H1 (cell line): ENCODE measurements around the gene GSPT1. TPM values are rescaled to one million over a fixed set of nuclear protein-coding genes. Genes with fewer than 3 reads are reported as not detected.
A peak's percentile ranks its signal among the peaks of the same experiment; 100 is the strongest.

Experiments used
- BRCA1 ChIP-seq: IDR thresholded peaks from 2 replicates; pipeline ENCODE4 v1.6.1; 2012; ENCODE audit warnings: low read depth, low read length, improper control_type of control experiment
- CBX8 ChIP-seq: fragments of 300-800, 300-1000 bp; sonication (generic); IDR thresholded peaks from 2 replicates; pipeline ENCODE4 v1.7.1; 2016; ENCODE audit warnings: low read depth, low read length, borderline replicate concordance
- CEBPB ChIP-seq: IDR thresholded peaks from 2 replicates; pipeline ENCODE4 v1.6.1; 2012; ENCODE audit warnings: low read depth, low read length
- CHD1 ChIP-seq: IDR thresholded peaks from 2 replicates; pipeline ENCODE4 v1.6.1; 2012; ENCODE audit warnings: low read depth, low read length, improper control_type of control experiment
- CREB1 ChIP-seq: IDR thresholded peaks from 2 replicates; pipeline ENCODE4 v1.6.1; 2012; ENCODE audit warnings: inconsistent platforms
- CTBP2 ChIP-seq: IDR thresholded peaks from 2 replicates; pipeline ENCODE4 v1.7.0; 2011; ENCODE audit warnings: borderline replicate concordance, mild to moderate bottlenecking, moderate library complexity, mixed read lengths, low read length; ENCODE audit not compliant: insufficient read depth, insufficient read length
- E2F6 ChIP-seq: IDR thresholded peaks from 2 replicates; pipeline ENCODE4 v1.6.1; 2012; ENCODE audit warnings: inconsistent platforms
- EZH2 ChIP-seq: fragments of 200-600 bp; sonication (generic); IDR thresholded peaks from 2 replicates; pipeline ENCODE4 v1.7.1; 2012; ENCODE audit warnings: low read depth, mild to moderate bottlenecking, moderate library complexity, low read length, inconsistent platforms; ENCODE audit not compliant: severe bottlenecking
- FOSL1 ChIP-seq: IDR thresholded peaks from 2 replicates; pipeline ENCODE4 v1.6.1; 2011; ENCODE audit warnings: mild to moderate bottlenecking, low read depth, low read length, moderate library complexity; ENCODE audit not compliant: insufficient read depth
- GABPA ChIP-seq: IDR thresholded peaks from 2 replicates; pipeline ENCODE4 v1.6.1; 2011; ENCODE audit warnings: mild to moderate bottlenecking, low read length, moderate library complexity, borderline replicate concordance; ENCODE audit not compliant: insufficient read depth
- HDAC6 ChIP-seq: IDR thresholded peaks from one replicate; pipeline ENCODE4 v1.7.1; 2012; ENCODE audit warnings: low read depth, mild to moderate bottlenecking, inconsistent platforms, low read length, moderate library complexity
- NANOG ChIP-seq: IDR thresholded peaks from 2 replicates; pipeline ENCODE4 v1.6.1; 2011; ENCODE audit warnings: low read length, low read depth, mild to moderate bottlenecking, inconsistent platforms; ENCODE audit not compliant: insufficient read depth, poor library complexity, severe bottlenecking
- PHF8 ChIP-seq: fragments of 200-600 bp; sonication (generic); conservative IDR thresholded peaks from 2 replicates; pipeline ENCODE4 v1.7.1; 2012; ENCODE audit warnings: low read depth, mild to moderate bottlenecking, inconsistent platforms, low read length, moderate library complexity
- RAD21 ChIP-seq, 2 experiments: IDR thresholded peaks in 1 of 2; conservative IDR thresholded peaks in 1 of 2; 2 replicates each; pipeline ENCODE4 v1.6.1; 2011; ENCODE audit warnings: low read depth in 2 of 2, low read length in 2 of 2, improper control_type of control experiment in 1 of 2, inconsistent platforms in 1 of 2, mild to moderate bottlenecking in 1 of 2, moderate library complexity in 1 of 2
- RBBP5 ChIP-seq: IDR thresholded peaks from 2 replicates; pipeline ENCODE4 v1.7.1; 2012; ENCODE audit warnings: low read depth, mild to moderate bottlenecking, inconsistent platforms, low read length, moderate library complexity, borderline replicate concordance
- RFX5 ChIP-seq: IDR thresholded peaks from 2 replicates; pipeline ENCODE4 v1.6.1; 2011; ENCODE audit warnings: low read depth, low read length, improper control_type of control experiment, borderline replicate concordance
- RXRA ChIP-seq: IDR thresholded peaks from 2 replicates; pipeline ENCODE4 v1.6.1; 2011; ENCODE audit warnings: low read depth, mild to moderate bottlenecking, low read length, moderate library complexity; ENCODE audit not compliant: insufficient read depth
- SAP30 ChIP-seq: fragments of 300-600 bp; sonication (generic); IDR thresholded peaks from 2 replicates; pipeline ENCODE4 v1.7.1; 2012; ENCODE audit warnings: low read length, moderate library complexity, mild to moderate bottlenecking, inconsistent platforms; ENCODE audit not compliant: insufficient read depth, insufficient replicate concordance
- SUZ12 ChIP-seq: fragments of 200-600 bp; sonication (generic); IDR thresholded peaks from 2 replicates; pipeline ENCODE4 v1.6.1; 2012; ENCODE audit warnings: mild to moderate bottlenecking, inconsistent platforms, low read length, moderate library complexity, mixed read lengths
- TEAD4 ChIP-seq: IDR thresholded peaks from 2 replicates; pipeline ENCODE4 v1.6.1; 2012; ENCODE audit warnings: low read depth, low read length, inconsistent platforms, mixed read lengths
- YY1 ChIP-seq: IDR thresholded peaks from 2 replicates; pipeline ENCODE4 v1.6.1; 2011; ENCODE audit warnings: low read depth, mild to moderate bottlenecking, low read length
- ZNF274 ChIP-seq: IDR thresholded peaks from 2 replicates; pipeline ENCODE4 v1.7.0; 2012; ENCODE audit warnings: low read length, borderline replicate concordance; ENCODE audit errors: extremely low read depth
- polyA plus RNA-seq, 7 experiments: library from polyadenylated mRNA; depleted of rRNA in 3 of 7; stranded (reverse) in 5 of 7; unstranded in 2 of 7; fragments of >200 nt in 5 of 7; fragments of 200-250 nt in 2 of 7; gene quantifications; 1 replicate in 5 of 7; 2 replicates in 1 of 7; 4 replicates in 1 of 7; pipeline versions ENCODE4 v1.2.1 to v1.2.3, GENCODE V29; 2011 to 2013; ENCODE audit warnings: missing spikeins in 2 of 7, mixed read lengths in 2 of 7
- total RNA-seq: library from RNA; stranded (reverse); fragmentation: NEBNext Ultra II Directional; extraction: Animal tissue kit (Norgen Biotek cat#: 25700); gene quantifications from 2 replicates; pipeline ENCODE4 v1.2.1, GENCODE V29; 2021

GSPT1 gene
- total and polyA plus RNA-seq, 2 of the 8 experiments (the other 6 are each of a cell fraction or from before 2014, with no cell fraction given) = 51.0 to 204 TPM

- TF ChIP-seq FOSL1 (no peak), YY1 (no peak), SAP30 (no peak), CTBP2 (no peak), NANOG (peak; percentile 12), RXRA (no peak), CHD1 (no peak), RAD21 (IDR thresholded peaks at IDR 0.05 in 1 of 2, conservative IDR thresholded peaks at IDR 0.05 in 1 of 2; ENCODE audit: low read depth in 2 of 2, low read length in 2 of 2) (no peak), BRCA1 (no peak), GABPA (peak; percentile 84), ZNF274 (no peak), SUZ12 (no peak), CREB1 (peak; percentile 80), CBX8 (no peak), E2F6 (0 out of 2 replicates have a peak, but pooled peaks have one; percentile 27), PHF8 (peak; percentile 65; the same call in 1 of the 2 replicates), CEBPB (0 out of 2 replicates have a peak, but pooled peaks have one; percentile 18), HDAC6 (no peak), EZH2 (no peak), RFX5 (no peak), TEAD4 (no peak), RBBP5 (0 out of 2 replicates have a peak, but pooled peaks have one; percentile 65)
These were observed at the start of gene GSPT1 (continued) for GRCh38 chr16:11915644-11916523.
